G401 (cell line): ENCODE data around the gene CWC22. TPM values are rescaled to one million over a fixed set of nuclear protein-coding genes. Genes with fewer than 3 reads are reported as not detected.
A peak's percentile ranks its signal among the peaks of the same experiment; 100 is the strongest.
"Not testable (repeated sequence)": the region's sequence is repeated elsewhere in the genome, so short reads cannot be mapped to it uniquely, and the experiment has no call there.

Source experiments
- DNase-seq: peaks from one replicate; pipeline ENCODE4 v3.0.0-alpha.2; 2015; ENCODE audit warnings: low spot score
- in situ Hi-C: cut with HindIII; loops from 2 replicates; pipeline ENCODE4 v1.10.0; 2016; ENCODE audit warnings: low sequenced_read_pairs, mixed read lengths
- total RNA-seq: library from RNA; depleted of rRNA; stranded (reverse); fragments of >200 nt; shearing (Covaris generic); gene quantifications from 2 replicates; pipeline ENCODE4 v1.2.3, GENCODE V29; 2014

The CWC22 gene
- total RNA-seq, 1 experiment from 2014 or later, result 13.2 TPM

GRCh38 chr2:180005465-180005864 lies 1.6 kb downstream of the CWC22 start:
- in situ Hi-C loops, DNase-seq: not testable (repeated sequence)

- DNase-seq, result no peak
- in situ Hi-C loops, result no loop called here
Measured at GRCh38 chr2:180004731-180005130, 2.4 kb downstream of the CWC22 start.

- in situ Hi-C loops, result no loop called here
- DNase-seq, result no peak
Measured at GRCh38 chr2:180003559-180003958, 3.5 kb downstream of the CWC22 start.

- DNase-seq, result no peak
- in situ Hi-C loops, result no loop called here
Measured at GRCh38 chr2:180003073-180003472, 4.0 kb downstream of the CWC22 start.

GRCh38 chr2:180002198-180002770 lies 4.8 kb downstream of the CWC22 start:
- in situ Hi-C loops, result no loop called here
- no peak for DNase-seq

- in situ Hi-C loops, result no loop called here
- no peak for DNase-seq
Measured at GRCh38 chr2:180001726-180002125, 5.4 kb downstream of the CWC22 start.

- no peak for DNase-seq
- in situ Hi-C loops, result no loop called here
Measured at GRCh38 chr2:180000434-180000833, 6.7 kb downstream of the CWC22 start.

GRCh38 chr2:179999000-179999399 lies 8.1 kb downstream of the CWC22 start:
- in situ Hi-C loops, result no loop called here
- no peak for DNase-seq

- DNase-seq, result no peak
- in situ Hi-C loops, result no loop called here
Measured at GRCh38 chr2:179995741-179996515, 11.2 kb downstream of the CWC22 start.

GRCh38 chr2:179991344-179991743 lies 15.8 kb downstream of the CWC22 start:
- peak; percentile 13 for DNase-seq
- in situ Hi-C loops, result no loop called here

- no peak for DNase-seq
- in situ Hi-C loops, result no loop called here
Measured at GRCh38 chr2:179990676-179991317, 16.3 kb downstream of the CWC22 start.

- in situ Hi-C loops, result no loop called here
- DNase-seq, result no peak
Measured at GRCh38 chr2:179987916-179988315, 19.2 kb downstream of the CWC22 start.

GRCh38 chr2:179985163-179985820 lies 21.8 kb downstream of the CWC22 start:
- no peak for DNase-seq
- in situ Hi-C loops, result no loop called here

- in situ Hi-C loops, result no loop called here
- DNase-seq, result no peak
Measured at GRCh38 chr2:179983250-179983932, 23.7 kb downstream of the CWC22 start.

- no peak for DNase-seq
- in situ Hi-C loops, result no loop called here
Measured at GRCh38 chr2:179981085-179981484, 26.0 kb downstream of the CWC22 start.

GRCh38 chr2:179974761-179975160 lies 32.3 kb downstream of the CWC22 start:
- in situ Hi-C loops, result no loop called here
- DNase-seq, result no peak

- in situ Hi-C loops, result no loop called here
Measured at GRCh38 chr2:179966778-179967394, 40.2 kb downstream of the CWC22 start.

GRCh38 chr2:179965291-179966258 lies 41.5 kb downstream of the CWC22 start:
- no peak for DNase-seq

More at GRCh38 chr2:179966778-179967394, 40.2 kb downstream of the CWC22 start:
- DNase-seq, result no peak

More at GRCh38 chr2:179965291-179966258, 41.5 kb downstream of the CWC22 start:
- in situ Hi-C loops, result no loop called here
